MCF 10A (cell line): Measurements from ENCODE around the gene MAD1L1. TPM values are rescaled to one million over a fixed set of nuclear protein-coding genes. Genes with fewer than 3 reads are reported as not detected.

Experiments used
- BruUV-seq: library from RNA; stranded (reverse); fragments of 400-500 nt; replicated peaks from 2 replicates; lab custom pipeline; 2021; lab: Mats Ljungman, UMichigan
- CTCF ChIA-PET: fragments of 300-600 bp; sonication (Branson Sonifier 250); formaldehyde crosslinking; extraction: SDS; loops from one replicate; lab custom pipeline; 2021; ENCODE audit warnings: antibody characterized with exemption, inconsistent platforms; lab: Yijun Ruan, JAX
- POLR2A ChIA-PET: fragments of 300-600, 350-650 bp; sonication (Branson Sonifier 250); formaldehyde crosslinking; extraction: SDS; loops from one replicate; lab custom pipeline; 2020; ENCODE audit warnings: antibody characterized with exemption, inconsistent platforms; lab: Yijun Ruan, JAX
- DNase-seq: peaks from one replicate; pipeline ENCODE4 v3.0.0-alpha.2; 2018; ENCODE audit not compliant: unreplicated experiment
- H3K27ac Mint-ChIP-seq: one replicate; pipeline ENCODE4 v1.8.0; 2022; ENCODE audit warnings: mild to moderate bottlenecking, low read depth, mixed read lengths; ENCODE audit not compliant: unreplicated experiment
- H3K27me3 Mint-ChIP-seq: one replicate; pipeline ENCODE4 v1.8.0; 2022; ENCODE audit warnings: mixed read lengths; ENCODE audit not compliant: insufficient read depth, unreplicated experiment
- H3K36me3 Mint-ChIP-seq: one replicate; pipeline ENCODE4 v1.8.0; 2022; ENCODE audit warnings: mild to moderate bottlenecking, moderate library complexity, mixed read lengths; ENCODE audit not compliant: insufficient read depth, unreplicated experiment
- H3K4me1 Mint-ChIP-seq: one replicate; pipeline ENCODE4 v1.8.0; 2022; ENCODE audit warnings: mixed read lengths; ENCODE audit not compliant: insufficient read depth, unreplicated experiment
- H3K4me3 Mint-ChIP-seq: one replicate; pipeline ENCODE4 v1.8.0; 2022; ENCODE audit warnings: mild to moderate bottlenecking, moderate library complexity, mixed read lengths; ENCODE audit not compliant: unreplicated experiment
- H3K9me3 Mint-ChIP-seq: one replicate; pipeline ENCODE4 v1.8.0; 2022; ENCODE audit warnings: mixed read lengths; ENCODE audit not compliant: unreplicated experiment
- CTCF ChIP-seq: fragments of 200-600 bp; IDR thresholded peaks from one replicate; pipeline ENCODE4 v1.8.0; 2022; ENCODE audit warnings: antibody characterized with exemption, mild to moderate bottlenecking; ENCODE audit not compliant: unreplicated experiment
- intact Hi-C: fragments of 100-400 bp; cut with micrococcal nuclease; formaldehyde crosslinking; loops from 2 replicates; pipeline ENCODE4 v1.14.1; 2022
- total RNA-seq: library from RNA; stranded (reverse); gene quantifications from 2 replicates; pipeline ENCODE4 v1.2.3, GENCODE V29; 2022

Gene MAD1L1
- total RNA-seq, 1 experiment from 2014 or later: 25.2 TPM

- no peak overlapping the region for H3K27ac Mint-ChIP-seq
Observed at GRCh38 chr7:2094454-2095045, 138.2 kb downstream of the MAD1L1 start.

DNA sequence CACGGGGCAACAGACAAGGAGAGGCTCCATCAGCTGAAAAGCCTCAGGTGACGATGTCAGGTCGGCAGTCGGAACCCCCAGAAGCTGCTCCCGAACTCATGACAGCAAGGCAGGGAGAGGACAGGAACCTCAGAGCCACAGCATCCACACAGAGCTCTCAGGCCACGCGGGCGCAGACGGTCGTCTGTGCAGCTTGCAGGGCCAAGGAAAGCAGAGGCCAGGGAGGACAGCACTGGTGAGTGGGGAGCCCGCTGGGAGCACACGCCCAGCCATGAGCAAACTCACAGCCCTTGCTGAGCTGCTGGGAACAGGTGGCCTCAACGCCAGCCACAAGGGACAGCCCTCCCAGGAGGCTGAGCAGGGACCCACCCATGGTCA, 138.9 kb downstream of the MAD1L1 start:
- H3K36me3 Mint-ChIP-seq: peaks cover 6% of the 10 kb centered on the region
- H3K27ac Mint-ChIP-seq: no peak overlapping the region
- ChIA-PET CTCF (no interaction called here), POLR2A (no interaction called here)
- intact Hi-C loops: no loop called here
- H3K4me3 Mint-ChIP-seq: no peak overlapping the region
- no peaks in the 10 kb centered on the region for H3K27me3 Mint-ChIP-seq
- H3K9me3 Mint-ChIP-seq: no peaks in the 10 kb centered on the region
- BruUV-seq: no TSS peak
- no peaks in the 10 kb centered on the region for H3K4me1 Mint-ChIP-seq
- no peak for TF ChIP-seq CTCF
- DNase-seq: no peak

More at GRCh38 chr7:2094454-2095045, 138.2 kb downstream of the MAD1L1 start:
- Mint-ChIP-seq H3K27me3 (no peaks in the 10 kb centered on the region), H3K36me3 (peaks cover 6% of the 10 kb centered on the region), H3K4me1 (no peaks in the 10 kb centered on the region), H3K9me3 (no peaks in the 10 kb centered on the region), H3K4me3 (no peak overlapping the region)
- BruUV-seq: no TSS peak
- TF ChIP-seq CTCF: no peak
- CTCF ChIA-PET: interaction anchor here (0.5 kb wide), 1 partner anchor 485 kb away, joined by 4 read pairs; no protein-coding TSS in a partner anchor
- DNase-seq: no peak
- intact Hi-C loops: no loop called here
- POLR2A ChIA-PET: no interaction called here

DNA sequence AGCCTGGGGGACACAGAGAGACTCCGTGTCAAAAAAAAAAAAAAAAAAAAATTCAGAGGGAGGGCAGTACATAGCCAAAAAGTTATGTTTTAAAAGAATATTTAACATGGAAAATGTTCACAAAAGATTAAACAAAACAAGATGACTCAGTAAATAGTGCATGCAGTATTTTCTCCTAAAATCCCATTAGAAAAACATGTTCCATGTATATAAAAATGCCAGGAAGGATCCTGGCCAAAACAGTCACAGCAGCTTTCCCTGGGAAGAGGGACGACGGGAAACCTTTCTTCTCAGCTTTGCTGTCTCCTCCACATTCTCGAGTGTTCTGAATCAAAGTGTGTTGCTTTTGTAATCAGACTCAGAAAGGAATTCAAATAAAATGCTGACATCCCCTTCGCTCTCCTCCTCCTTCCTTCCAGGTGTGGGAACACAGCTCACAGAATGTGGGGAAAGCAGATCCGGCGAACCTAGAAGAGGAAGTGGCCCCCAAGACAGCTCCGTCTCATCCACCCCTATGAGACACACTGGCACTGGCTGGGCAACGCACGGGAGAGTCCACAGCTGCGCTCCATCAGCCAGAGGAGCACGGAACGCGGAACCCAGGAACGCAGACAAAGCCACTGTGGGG, 139.4 kb downstream of the MAD1L1 start:
- no peak for DNase-seq
- Mint-ChIP-seq H3K4me1 (no peaks in the 10 kb centered on the region), H3K9me3 (no peaks in the 10 kb centered on the region), H3K4me3 (no peak overlapping the region), H3K27ac (no peak overlapping the region), H3K27me3 (no peaks in the 10 kb centered on the region), H3K36me3 (peaks cover 6% of the 10 kb centered on the region)
- BruUV-seq: no TSS peak
- ChIA-PET CTCF (no interaction called here), POLR2A (no interaction called here)
- TF ChIP-seq CTCF: no peak
- intact Hi-C loops: no loop called here

DNA sequence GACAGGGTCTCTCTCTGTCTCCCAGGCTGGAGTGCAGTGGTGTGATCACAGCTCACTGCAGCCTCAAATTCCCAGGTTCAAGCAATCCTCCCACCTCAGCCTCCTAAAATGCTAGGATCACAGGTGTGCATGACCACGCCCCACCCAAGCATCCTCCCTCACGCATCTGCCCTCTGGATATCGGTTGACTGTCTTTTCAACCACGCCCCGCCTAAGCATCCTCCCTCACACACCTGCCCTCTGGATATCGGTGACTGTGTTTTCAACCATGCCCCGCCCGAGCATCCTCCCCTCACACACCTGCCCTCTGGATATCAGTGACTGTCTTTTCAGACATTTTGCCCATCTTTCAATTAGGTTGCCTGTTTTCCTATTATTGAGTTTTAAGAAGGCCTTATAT, 140.5 kb downstream of the MAD1L1 start:
- POLR2A ChIA-PET: no interaction called here
- Mint-ChIP-seq H3K4me3 (no peak overlapping the region), H3K4me1 (no peaks in the 10 kb centered on the region), H3K27ac (no peak overlapping the region), H3K27me3 (no peaks in the 10 kb centered on the region), H3K36me3 (peaks cover 6% of the 10 kb centered on the region), H3K9me3 (no peaks in the 10 kb centered on the region)
- no TSS peak for BruUV-seq
- CTCF ChIA-PET: no interaction called here
- no peak for TF ChIP-seq CTCF
- intact Hi-C loops: no loop called here
- no peak for DNase-seq
